Measurements from ENCODE around the gene ZNF205. TPM values are rescaled to one million over a fixed set of nuclear protein-coding genes. Genes with fewer than 3 reads are reported as not detected.

The ZNF205 gene
- total RNA-seq, 1 experiment from 2014 or later: 18.3 TPM

DNA sequence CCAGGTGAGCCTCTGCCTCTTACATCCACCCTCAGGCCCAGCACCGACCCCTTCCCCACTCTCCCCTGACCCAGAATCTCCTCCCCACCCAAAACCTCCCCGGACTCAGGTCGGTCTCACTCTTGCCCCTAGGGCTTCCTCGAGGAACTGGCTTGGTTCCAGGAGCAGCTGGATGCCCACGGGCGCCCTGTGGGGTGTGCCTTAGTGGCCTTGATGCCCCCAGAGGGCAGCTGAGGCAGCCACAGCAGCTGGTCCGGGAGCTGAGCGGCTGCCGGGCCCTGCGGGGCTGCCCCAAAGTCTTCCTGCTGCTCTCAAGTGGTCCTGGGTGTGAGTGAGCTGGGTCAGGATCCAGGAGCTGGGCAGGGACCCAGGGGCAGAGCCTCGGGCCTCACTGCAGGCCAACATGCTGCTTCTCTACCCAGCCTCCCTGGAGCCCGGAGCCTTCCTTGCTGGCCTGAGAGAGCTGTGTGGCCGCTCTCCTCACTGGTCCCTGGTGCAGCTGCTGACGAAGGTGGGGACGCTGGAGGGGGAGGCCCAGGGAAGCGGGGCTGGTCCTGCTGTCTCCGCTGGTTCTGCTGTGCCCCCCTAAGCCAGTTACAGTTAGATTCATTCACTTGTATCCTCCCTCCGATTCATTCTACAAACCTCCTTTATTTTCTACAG is 32.1 kb downstream of the ZNF205 start:
- no peaks in the 10 kb centered on the region for H3K9me3 ChIP-seq (ENCODE audit: control insufficient read depth, insufficient read depth, low read depth, low read length)
- no TSS peak for BruUV-seq (replicated peaks)
- no peak for ATAC-seq
- DNase-seq (ENCODE audit: low read depth, low spot score): no peak
- intact Hi-C loops (cut with micrococcal nuclease; ENCODE audit: unreplicated experiment) (no loop called here), in situ Hi-C loops (cut with HindIII; ENCODE audit: low pct_unique_long_range_greater_than_20kb, low sequenced_read_pairs) (no loop called here)
- H3K27me3 ChIP-seq (ENCODE audit: control insufficient read depth, insufficient read depth, low read length): no peaks in the 10 kb centered on the region
- ChIA-PET CTCF (interaction anchor here (0.5 kb wide), 1 partner anchor 624 kb away, joined by 3 read pairs; no protein-coding TSS in a partner anchor), POLR2A (interaction anchor here (0.6 kb wide), 1 partner anchor 69 kb away, joined by 3 read pairs; no protein-coding TSS in a partner anchor)
- peaks cover 4% of the 10 kb centered on the region; the same call in 1 of the 2 replicates for H3K4me1 ChIP-seq (ENCODE audit: control insufficient read depth, insufficient read depth, low read length)
- H3K4me3 ChIP-seq (ENCODE audit: low read depth in 2 of 2, low read length in 2 of 2): no peak overlapping the region
- H3K27ac ChIP-seq (ENCODE audit: low read length): no peak overlapping the region
- TF ChIP-seq SIN3A (IDR thresholded peaks at IDR 0.05; ENCODE audit: borderline replicate concordance, insufficient read depth, low read depth, low read length): no peak
- TF ChIP-seq CTCF (IDR thresholded peaks at IDR 0.05): no peak
- TF ChIP-seq POLR2AphosphoS5 (IDR thresholded peaks at IDR 0.05; ENCODE audit: low read depth, low read length): no peak
- TF ChIP-seq TCF7L2 (IDR thresholded peaks at IDR 0.05; ENCODE audit: low read depth, low read length): no peak
- TF ChIP-seq, protein P1, sequence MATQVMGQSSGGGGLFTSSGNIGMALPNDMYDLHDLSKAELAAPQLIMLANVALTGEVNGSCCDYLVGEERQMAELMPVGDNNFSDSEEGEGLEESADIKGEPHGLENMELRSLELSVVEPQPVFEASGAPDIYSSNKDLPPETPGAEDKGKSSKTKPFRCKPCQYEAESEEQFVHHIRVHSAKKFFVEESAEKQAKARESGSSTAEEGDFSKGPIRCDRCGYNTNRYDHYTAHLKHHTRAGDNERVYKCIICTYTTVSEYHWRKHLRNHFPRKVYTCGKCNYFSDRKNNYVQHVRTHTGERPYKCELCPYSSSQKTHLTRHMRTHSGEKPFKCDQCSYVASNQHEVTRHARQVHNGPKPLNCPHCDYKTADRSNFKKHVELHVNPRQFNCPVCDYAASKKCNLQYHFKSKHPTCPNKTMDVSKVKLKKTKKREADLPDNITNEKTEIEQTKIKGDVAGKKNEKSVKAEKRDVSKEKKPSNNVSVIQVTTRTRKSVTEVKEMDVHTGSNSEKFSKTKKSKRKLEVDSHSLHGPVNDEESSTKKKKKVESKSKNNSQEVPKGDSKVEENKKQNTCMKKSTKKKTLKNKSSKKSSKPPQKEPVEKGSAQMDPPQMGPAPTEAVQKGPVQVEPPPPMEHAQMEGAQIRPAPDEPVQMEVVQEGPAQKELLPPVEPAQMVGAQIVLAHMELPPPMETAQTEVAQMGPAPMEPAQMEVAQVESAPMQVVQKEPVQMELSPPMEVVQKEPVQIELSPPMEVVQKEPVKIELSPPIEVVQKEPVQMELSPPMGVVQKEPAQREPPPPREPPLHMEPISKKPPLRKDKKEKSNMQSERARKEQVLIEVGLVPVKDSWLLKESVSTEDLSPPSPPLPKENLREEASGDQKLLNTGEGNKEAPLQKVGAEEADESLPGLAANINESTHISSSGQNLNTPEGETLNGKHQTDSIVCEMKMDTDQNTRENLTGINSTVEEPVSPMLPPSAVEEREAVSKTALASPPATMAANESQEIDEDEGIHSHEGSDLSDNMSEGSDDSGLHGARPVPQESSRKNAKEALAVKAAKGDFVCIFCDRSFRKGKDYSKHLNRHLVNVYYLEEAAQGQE (IDR thresholded peaks at IDR 0.05; ENCODE audit: insufficient read depth in 1 of 2, low read depth in 2 of 2, low read length in 1 of 2): no peak
- H3K36me3 ChIP-seq (ENCODE audit: control insufficient read depth, insufficient read depth, low read length): no peaks in the 10 kb centered on the region

GRCh38 chr16:3145151-3145550 is 32.8 kb downstream of the ZNF205 start:
- Histone ChIP-seq H3K4me3 (ENCODE audit: low read depth in 2 of 2, low read length in 2 of 2) (no peak overlapping the region), H3K9me3 (ENCODE audit: control insufficient read depth, insufficient read depth, low read depth, low read length) (no peaks in the 10 kb centered on the region), H3K36me3 (ENCODE audit: control insufficient read depth, insufficient read depth, low read length) (peaks cover 2% of the 10 kb centered on the region; the same call in 1 of the 2 replicates), H3K27ac (ENCODE audit: low read length) (no peak overlapping the region), H3K4me1 (ENCODE audit: control insufficient read depth, insufficient read depth, low read length) (peaks cover 10% of the 10 kb centered on the region; the same call in 1 of the 2 replicates), H3K27me3 (ENCODE audit: control insufficient read depth, insufficient read depth, low read length) (no peaks in the 10 kb centered on the region)
- intact Hi-C loops (cut with micrococcal nuclease; ENCODE audit: unreplicated experiment): no loop called here
- POLR2A ChIA-PET: interaction anchor here (0.6 kb wide), 1 partner anchor 70 kb away, joined by 3 read pairs; no protein-coding TSS in a partner anchor
- in situ Hi-C loops (cut with HindIII; ENCODE audit: low pct_unique_long_range_greater_than_20kb, low sequenced_read_pairs): no loop called here
- no TSS peak for BruUV-seq (replicated peaks)
- ATAC-seq (no peak), DNase-seq (ENCODE audit: low read depth, low spot score) (no peak)
- TF ChIP-seq SIN3A (IDR thresholded peaks at IDR 0.05; ENCODE audit: borderline replicate concordance, insufficient read depth, low read depth, low read length) (no peak), POLR2AphosphoS5 (IDR thresholded peaks at IDR 0.05; ENCODE audit: low read depth, low read length) (no peak), CTCF (IDR thresholded peaks at IDR 0.05) (no peak), TCF7L2 (IDR thresholded peaks at IDR 0.05; ENCODE audit: low read depth, low read length) (no peak)
- TF ChIP-seq, protein P1 (IDR thresholded peaks at IDR 0.05; ENCODE audit: insufficient read depth in 1 of 2, low read depth in 2 of 2, low read length in 1 of 2): no peak
- CTCF ChIA-PET: no interaction called here
